Ishikawa (cell line): Measurements from ENCODE around the gene TBC1D22B.

Experiments used
- EGR1 ChIP-seq: IDR thresholded peaks from 2 replicates; pipeline ENCODE4 v1.6.1; 2012
- EP300 ChIP-seq: IDR thresholded peaks from 2 replicates; pipeline ENCODE4 v1.6.1; 2012; ENCODE audit warnings: borderline replicate concordance
- FOXM1 ChIP-seq: IDR thresholded peaks from 2 replicates; pipeline ENCODE4 v1.6.1; 2012; ENCODE audit warnings: low read depth, borderline replicate concordance
- NFIC ChIP-seq: IDR thresholded peaks from 2 replicates; pipeline ENCODE4 v1.6.1; 2012
- TEAD4 ChIP-seq: IDR thresholded peaks from 2 replicates; pipeline ENCODE4 v1.6.1; 2012
- YY1 ChIP-seq: IDR thresholded peaks from 2 replicates; pipeline ENCODE4 v1.6.1; 2012; ENCODE audit warnings: low read depth

- TF ChIP-seq TEAD4: no peak
- TF ChIP-seq YY1: no peak
- no peak for TF ChIP-seq FOXM1
- TF ChIP-seq EGR1: no peak
- no peak for TF ChIP-seq EP300
- TF ChIP-seq NFIC: no peak
Observed at GRCh38 chr6:37238381-37238780, 19.2 kb upstream of the TBC1D22B start.
